Endothelial cell of umbilical vein (primary cell): Measurements from ENCODE around the gene ITSN1. TPM values are rescaled to one million over a fixed set of nuclear protein-coding genes. Genes with fewer than 3 reads are reported as not detected.

Experiments used
- BruUV-seq: library from RNA; stranded (reverse); fragments of 400-500 nt; replicated peaks from 2 replicates; lab custom pipeline; 2021; lab: Mats Ljungman, UMichigan
- CTCF ChIA-PET: fragments of 300-600, 350-600 bp; sonication (Branson Sonifier 250); formaldehyde crosslinking; loops from one replicate; lab custom pipeline; 2021; ENCODE audit warnings: antibody characterized with exemption, inconsistent platforms; lab: Charles Lee
- POLR2A ChIA-PET: fragments of 300-600, 350-600 bp; sonication (Branson Sonifier 250); formaldehyde crosslinking; loops from one replicate; lab custom pipeline; 2021; ENCODE audit warnings: antibody characterized with exemption, inconsistent platforms; lab: Charles Lee
- DNase-seq: peaks from one replicate; pipeline ENCODE4 v3.0.0-alpha.2; 2011; ENCODE audit warnings: low read depth, low spot score
- FAIRE-seq: peaks from 2 replicates; lab custom pipeline; 2011; peaks lifted over from hg19 to GRCh38; lab: Jason Lieb, UNC
- H2AFZ ChIP-seq: 2 replicates; pipeline ENCODE4 v1.6.0; 2012; ENCODE audit warnings: low read depth, low read length, control low read depth, inconsistent platforms
- H3K27ac ChIP-seq: 2 replicates; pipeline ENCODE4 v1.5.1; 2011; ENCODE audit warnings: low read depth, mild to moderate bottlenecking, control low read depth, low read length, moderate library complexity; ENCODE audit not compliant: insufficient read depth
- H3K27me3 ChIP-seq, 2 experiments: 2 replicates each; pipeline versions ENCODE4 v1.6.0 to v1.6.1; 2011; ENCODE audit warnings: low read length in 2 of 2, mixed read lengths in 1 of 2; ENCODE audit not compliant: control insufficient read depth in 2 of 2, insufficient read depth in 2 of 2
- H3K36me3 ChIP-seq, 2 experiments: 2 replicates in 1 of 2; 3 replicates in 1 of 2; pipeline ENCODE4 v1.5.1; 2011; ENCODE audit warnings: low read length in 2 of 2, mild to moderate bottlenecking in 1 of 2, moderate library complexity in 1 of 2; ENCODE audit not compliant: control insufficient read depth in 2 of 2, insufficient read depth in 2 of 2; ENCODE audit errors: extremely low read depth in 1 of 2
- H3K4me1 ChIP-seq: 3 replicates; pipeline ENCODE4 v1.5.1; 2011; ENCODE audit warnings: mild to moderate bottlenecking, low read length; ENCODE audit not compliant: control insufficient read depth, insufficient read depth; ENCODE audit errors: extremely low read depth
- H3K4me2 ChIP-seq: 2 replicates; pipeline ENCODE4 v1.6.1; 2011; ENCODE audit warnings: low read length, control low read depth, mixed read lengths; ENCODE audit not compliant: insufficient read depth
- H3K4me3 ChIP-seq, 3 experiments: fragments of 200-600 bp in 1 of 3; sonication (generic), shearing (Covaris generic) in 1 of 3; replicated peaks in 1 of 3; 2 replicates each; pipeline ENCODE4 v1.5.1; 2011 to 2016; ENCODE audit warnings: control low read depth in 3 of 3, low read length in 3 of 3, mild to moderate bottlenecking in 2 of 3, inconsistent platforms in 1 of 3, low read depth in 1 of 3, moderate library complexity in 1 of 3; ENCODE audit not compliant: insufficient read depth in 1 of 3
- H3K79me2 ChIP-seq: 2 replicates; pipeline ENCODE4 v1.6.0; 2012; ENCODE audit warnings: low read length, inconsistent platforms; ENCODE audit not compliant: control insufficient read depth, insufficient read depth
- H3K9ac ChIP-seq: replicated peaks from 2 replicates; pipeline ENCODE3; 2011; ENCODE audit warnings: low read length, control low read depth; ENCODE audit not compliant: insufficient read depth; ENCODE audit errors: extremely low read depth
- H3K9me1 ChIP-seq: replicated peaks from 3 replicates; pipeline ENCODE4 v1.6.0; 2011; ENCODE audit warnings: mild to moderate bottlenecking, low read length; ENCODE audit not compliant: control insufficient read depth, insufficient read depth; ENCODE audit errors: extremely low read depth
- H3K9me3 ChIP-seq: replicated peaks from 2 replicates; pipeline ENCODE4 v1.5.1; 2012; ENCODE audit warnings: low read length, inconsistent platforms; ENCODE audit not compliant: control insufficient read depth, insufficient read depth
- H4K20me1 ChIP-seq: replicated peaks from 2 replicates; pipeline ENCODE3; 2011; ENCODE audit warnings: mild to moderate bottlenecking, low read length; ENCODE audit not compliant: control insufficient read depth, insufficient read depth; ENCODE audit errors: extremely low read depth
- EZH2 ChIP-seq: IDR thresholded peaks from 2 replicates; pipeline ENCODE4 v1.6.1; 2012; ENCODE audit warnings: borderline replicate concordance, low read depth, mild to moderate bottlenecking, moderate library complexity, low read length, inconsistent platforms; ENCODE audit not compliant: severe bottlenecking
- FOS ChIP-seq: IDR thresholded peaks from 2 replicates; pipeline ENCODE4 v1.6.1; 2011; ENCODE audit warnings: mild to moderate bottlenecking, low read length, moderate library complexity, borderline replicate concordance; ENCODE audit not compliant: insufficient read depth
- GATA2 ChIP-seq: IDR thresholded peaks from 2 replicates; pipeline ENCODE4 v1.7.0; 2011; ENCODE audit warnings: low read depth, mild to moderate bottlenecking, moderate library complexity, mixed read lengths, low read length; ENCODE audit not compliant: insufficient read length, insufficient read depth
- JUN ChIP-seq: IDR thresholded peaks from 2 replicates; pipeline ENCODE4 v1.6.1; 2011; ENCODE audit warnings: borderline replicate concordance, low read depth; ENCODE audit not compliant: insufficient read length, insufficient read depth
- MYC ChIP-seq: IDR thresholded peaks from one replicate; pipeline ENCODE4 v1.6.1; 2011; ENCODE audit warnings: mild to moderate bottlenecking, low read depth, low read length
- POLR2A ChIP-seq: IDR thresholded peaks from 2 replicates; pipeline ENCODE4 v1.6.1; 2012; ENCODE audit warnings: low read depth, mild to moderate bottlenecking, control low read depth, low read length
- POLR2AphosphoS5 ChIP-seq: IDR thresholded peaks from 2 replicates; pipeline ENCODE4 v1.6.1; 2012; ENCODE audit warnings: low read depth, mild to moderate bottlenecking, control low read depth, low read length, moderate library complexity; ENCODE audit not compliant: insufficient read depth
- dilution Hi-C: fragments of 300-500 bp; cut with MboI; formaldehyde crosslinking; loops from one replicate; pipeline ENCODE4 v1.15.0; 2019; ENCODE audit warnings: low sequenced_read_pairs; ENCODE audit not compliant: extremely low pct_ligation_motif_present
- intact Hi-C: fragments of 100-400 bp; cut with micrococcal nuclease; formaldehyde crosslinking; loops from one replicate; pipeline ENCODE4 v1.10.0; 2022
- polyA plus RNA-seq, 4 experiments: library from polyadenylated mRNA; depleted of rRNA in 3 of 4; stranded (reverse) in 3 of 4; unstranded in 1 of 4; fragments of >200 nt; gene quantifications; 2 replicates each; pipeline versions ENCODE4 v1.2.1 to v1.2.3, GENCODE V29; 2011 to 2012; ENCODE audit warnings: missing spikeins in 1 of 4
- total RNA-seq: library from RNA; stranded (reverse); gene quantifications from 2 replicates; pipeline ENCODE4 v1.2.3, GENCODE V29; 2021
- TF ChIP-seq, protein P1 (sequence below): IDR thresholded peaks from 2 replicates; pipeline ENCODE4 v1.6.1; 2011; ENCODE audit not compliant: insufficient read depth, insufficient read length
- TF ChIP-seq, protein P2 (sequence below), 2 donors: IDR thresholded peaks; 1 replicate in 1 of 2; 2 replicates in 1 of 2; pipeline ENCODE4 v1.5.1; 2011; ENCODE audit warnings: low read length in 2 of 2, mild to moderate bottlenecking in 2 of 2, moderate library complexity in 2 of 2, control low read depth in 1 of 2, inconsistent platforms in 1 of 2, low read depth in 1 of 2; ENCODE audit not compliant: insufficient read depth in 1 of 2; ENCODE audit errors: extremely low read depth in 1 of 2

ITSN1 gene
- total and polyA plus RNA-seq, 2 donors (not counting 3 experiments of a cell fraction or from before 2014, with no cell fraction given): 72.2 to 86.8 TPM

DNA sequence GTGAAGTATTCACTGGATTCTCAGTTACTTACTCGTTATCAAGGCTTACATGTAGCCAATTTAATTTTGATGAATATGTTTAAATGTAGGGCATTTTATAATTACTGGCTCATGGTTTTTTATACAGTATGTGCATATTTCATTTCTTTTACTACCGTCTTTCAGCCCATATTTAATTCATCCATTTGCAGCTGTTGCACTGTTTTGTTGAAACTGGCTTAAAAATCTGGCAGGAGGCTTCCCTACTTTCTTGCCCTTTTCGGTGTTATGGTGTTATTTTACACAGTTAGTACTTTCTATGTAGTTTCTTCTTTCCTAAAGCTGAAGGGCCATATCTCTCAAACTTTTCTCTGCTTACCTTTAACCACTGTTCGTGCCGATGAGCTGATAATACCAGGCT is 54.2 kb downstream of the ITSN1 start:
- no peaks in the 10 kb centered on the region for H4K20me1 ChIP-seq
- ChIA-PET POLR2A (no interaction called here), CTCF (interaction anchor here (1.0 to 2.9 kb wide), 3 partner anchors 9 to 20 kb away, joined by 3 to 24 read pairs (median 4); no protein-coding TSS in a partner anchor)
- no peaks in the 10 kb centered on the region for H3K9me3 ChIP-seq
- H2AFZ ChIP-seq: no peak overlapping the region
- no peaks in the 10 kb centered on the region for H3K27me3 ChIP-seq
- H3K27ac ChIP-seq: no peak overlapping the region
- TF ChIP-seq, protein P1, sequence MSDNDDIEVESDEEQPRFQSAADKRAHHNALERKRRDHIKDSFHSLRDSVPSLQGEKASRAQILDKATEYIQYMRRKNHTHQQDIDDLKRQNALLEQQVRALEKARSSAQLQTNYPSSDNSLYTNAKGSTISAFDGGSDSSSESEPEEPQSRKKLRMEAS: no peak
- TF ChIP-seq GATA2: no peak
- no peak for TF ChIP-seq MYC
- no peak for TF ChIP-seq FOS
- no peak for TF ChIP-seq EZH2
- TF ChIP-seq, protein P2, sequence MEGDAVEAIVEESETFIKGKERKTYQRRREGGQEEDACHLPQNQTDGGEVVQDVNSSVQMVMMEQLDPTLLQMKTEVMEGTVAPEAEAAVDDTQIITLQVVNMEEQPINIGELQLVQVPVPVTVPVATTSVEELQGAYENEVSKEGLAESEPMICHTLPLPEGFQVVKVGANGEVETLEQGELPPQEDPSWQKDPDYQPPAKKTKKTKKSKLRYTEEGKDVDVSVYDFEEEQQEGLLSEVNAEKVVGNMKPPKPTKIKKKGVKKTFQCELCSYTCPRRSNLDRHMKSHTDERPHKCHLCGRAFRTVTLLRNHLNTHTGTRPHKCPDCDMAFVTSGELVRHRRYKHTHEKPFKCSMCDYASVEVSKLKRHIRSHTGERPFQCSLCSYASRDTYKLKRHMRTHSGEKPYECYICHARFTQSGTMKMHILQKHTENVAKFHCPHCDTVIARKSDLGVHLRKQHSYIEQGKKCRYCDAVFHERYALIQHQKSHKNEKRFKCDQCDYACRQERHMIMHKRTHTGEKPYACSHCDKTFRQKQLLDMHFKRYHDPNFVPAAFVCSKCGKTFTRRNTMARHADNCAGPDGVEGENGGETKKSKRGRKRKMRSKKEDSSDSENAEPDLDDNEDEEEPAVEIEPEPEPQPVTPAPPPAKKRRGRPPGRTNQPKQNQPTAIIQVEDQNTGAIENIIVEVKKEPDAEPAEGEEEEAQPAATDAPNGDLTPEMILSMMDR (IDR thresholded peaks at IDR 0.05; ENCODE audit: extremely low read depth in 1 of 2, insufficient read depth in 1 of 2, low read depth in 1 of 2, low read length in 2 of 2): no peak
- no peak for TF ChIP-seq POLR2A
- TF ChIP-seq POLR2AphosphoS5: no peak
- TF ChIP-seq JUN: no peak
- H3K79me2 ChIP-seq: peaks cover 88% of the 10 kb centered on the region
- dilution Hi-C loops (no loop called here), intact Hi-C loops (no loop called here)
- no peak overlapping the region for H3K4me2 ChIP-seq
- peaks cover 12% of the 10 kb centered on the region for H3K4me1 ChIP-seq
- no peak overlapping the region for H3K4me3 ChIP-seq
- DNase-seq (no peak), FAIRE-seq (no peak)
- H3K9me1 ChIP-seq: no peaks in the 10 kb centered on the region
- no peaks in the 10 kb centered on the region for H3K36me3 ChIP-seq
- H3K9ac ChIP-seq: no peak overlapping the region
- BruUV-seq: no TSS peak
